ENCODE measurements around the gene ANO7. TPM values are rescaled to one million over a fixed set of nuclear protein-coding genes. Genes with fewer than 3 reads are reported as not detected.

ANO7 gene
- total RNA-seq, 1 experiment from 2014 or later, result 6.9 TPM

GRCh38 chr2:241149675-241149924, 38.9 kb upstream of the ANO7 start:
- H3K36me3 ChIP-seq (ENCODE audit: control insufficient read depth, insufficient read depth, low read length), result peaks cover 5% of the 10 kb centered on the region; the same call in 1 of the 2 replicates
- DNase-seq (ENCODE audit: low read depth, low spot score) (no peak), ATAC-seq (peak; percentile 42)
- BruUV-seq (replicated peaks), result no TSS peak
- CTCF ChIA-PET, result no interaction called here
- H3K27me3 ChIP-seq (ENCODE audit: control insufficient read depth, insufficient read depth, low read length), result no peaks in the 10 kb centered on the region
- peak overlapping the region; percentile 64 to 90 for H3K4me3 ChIP-seq (ENCODE audit: low read depth in 2 of 2, low read length in 2 of 2)
- in situ Hi-C loops (cut with HindIII; ENCODE audit: low pct_unique_long_range_greater_than_20kb, low sequenced_read_pairs), result no loop called here
- no peak for TF ChIP-seq REST (IDR thresholded peaks at IDR 0.05; ENCODE audit: insufficient read depth in 1 of 2, low read depth in 2 of 2, low read length in 1 of 2)
- TF ChIP-seq CTCF (IDR thresholded peaks at IDR 0.05), result no peak
- TF ChIP-seq SIN3A (IDR thresholded peaks at IDR 0.05; ENCODE audit: borderline replicate concordance, insufficient read depth, low read depth, low read length), result 0 out of 2 replicates have a peak, but pooled peaks have one; percentile 9
- peaks cover 16% of the 10 kb centered on the region for H3K4me1 ChIP-seq (ENCODE audit: control insufficient read depth, insufficient read depth, low read length)
- no peaks in the 10 kb centered on the region for H3K9me3 ChIP-seq (ENCODE audit: control insufficient read depth, insufficient read depth, low read depth, low read length)
- intact Hi-C loops (cut with micrococcal nuclease; ENCODE audit: unreplicated experiment), result no loop called here
- 0 out of 2 replicates have a peak overlapping the region, but pooled peaks have one; percentile 11 for H3K27ac ChIP-seq (ENCODE audit: low read length)
- POLR2A ChIA-PET, result interaction anchor here (1.3 kb wide), 1 partner anchor 14 kb away, joined by 4 read pairs; no protein-coding TSS in a partner anchor

- Histone ChIP-seq H3K27me3 (ENCODE audit: control insufficient read depth, insufficient read depth, low read length) (no peaks in the 10 kb centered on the region), H3K27ac (ENCODE audit: low read length) (peak within 1 kb of the TSS; percentile 72), H3K36me3 (ENCODE audit: control insufficient read depth, insufficient read depth, low read length) (peaks cover 5% of the 10 kb centered on the region; the same call in 1 of the 2 replicates), H3K4me3 (ENCODE audit: low read depth in 2 of 2, low read length in 2 of 2) (peak within 1 kb of the TSS; percentile 64 to 90), H3K9me3 (ENCODE audit: control insufficient read depth, insufficient read depth, low read depth, low read length) (no peaks in the 10 kb centered on the region), H3K4me1 (ENCODE audit: control insufficient read depth, insufficient read depth, low read length) (peaks cover 16% of the 10 kb centered on the region)
- CTCF ChIA-PET, result interaction anchor here (0.6 kb wide), 1 partner anchor 213 kb away, joined by 3 read pairs; no protein-coding TSS in a partner anchor
- TF ChIP-seq SIN3A (IDR thresholded peaks at IDR 0.05; ENCODE audit: borderline replicate concordance, insufficient read depth, low read depth, low read length) (0 out of 2 replicates have a peak, but pooled peaks have one; percentile 61), REST (IDR thresholded peaks at IDR 0.05; ENCODE audit: insufficient read depth in 1 of 2, low read depth in 2 of 2, low read length in 1 of 2) (no peak; a peak in 1 of 4 replicates), TCF7L2 (IDR thresholded peaks at IDR 0.05; ENCODE audit: low read depth, low read length) (no peak), CTCF (IDR thresholded peaks at IDR 0.05) (no peak), POLR2AphosphoS5 (IDR thresholded peaks at IDR 0.05; ENCODE audit: low read depth, low read length) (peak; percentile 70; the same call in 1 of the 2 replicates)
- DNase-seq (ENCODE audit: low read depth, low spot score), result peak; percentile 70
- in situ Hi-C loops (cut with HindIII; ENCODE audit: low pct_unique_long_range_greater_than_20kb, low sequenced_read_pairs), result no loop called here
- intact Hi-C loops (cut with micrococcal nuclease; ENCODE audit: unreplicated experiment), result no loop called here
- BruUV-seq (replicated peaks), result no TSS peak
- POLR2A ChIA-PET, result interaction anchor here (0.7 to 1.3 kb wide), 2 partner anchors 13 to 276 kb away, joined by 4 to 5 read pairs; no protein-coding TSS in a partner anchor
- ATAC-seq, result peak; percentile 92
These were observed 38.4 kb upstream of the ANO7 start, which contains the start of gene PPP1R7 for GRCh38 chr2:241149925-241150659. TSS of gene PPP1R7 (plus strand) at chr2:241150467. CDS start at chr2:241150496, 29 bp downstream.
